DMS53 treated with DMSO at 0.1 percent for 48 hours (cell line): ENCODE data around the gene GNPTG.

Source experiments
- DNase-seq: peaks from one replicate; lab custom pipeline; 2025; ENCODE audit not compliant: unreplicated experiment; lab: John Stamatoyannopoulos, UW

Gene GNPTG

GRCh38 chr16:1392826-1393225 lies 41.1 kb downstream of the GNPTG start:
- no peak for DNase-seq

GRCh38 chr16:1393613-1394176 lies 42.0 kb downstream of the GNPTG start:
- DNase-seq = no peak

DNA sequence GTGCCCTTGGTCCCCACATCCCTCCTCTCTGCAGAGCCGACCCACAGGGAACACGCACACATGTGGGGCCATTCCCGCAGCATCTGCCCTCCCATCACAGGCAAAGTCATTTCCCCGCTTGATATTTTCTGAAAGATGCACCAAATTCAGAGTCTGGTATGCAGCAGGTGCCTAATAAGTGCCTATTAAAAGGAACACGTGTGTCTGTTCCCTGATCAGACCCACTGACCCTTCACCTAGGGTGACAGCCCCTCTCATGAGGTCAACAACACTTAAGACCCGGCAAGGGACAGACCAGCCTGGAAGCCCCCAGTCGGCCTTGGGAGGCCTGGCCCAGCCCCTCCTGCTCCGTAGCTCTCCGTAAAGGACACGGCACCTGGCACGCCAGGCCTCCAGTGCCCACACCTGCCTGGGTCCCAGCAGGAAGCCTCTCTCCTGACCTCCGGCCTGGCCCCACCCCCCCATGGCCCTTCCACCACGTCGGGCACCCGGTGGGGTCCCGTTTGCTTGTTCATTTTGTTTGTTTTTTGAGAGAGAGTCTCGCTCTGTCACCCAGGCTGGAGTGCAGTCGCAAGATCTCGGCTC lies 42.7 kb downstream of the GNPTG start:
- no peak for DNase-seq

DNA sequence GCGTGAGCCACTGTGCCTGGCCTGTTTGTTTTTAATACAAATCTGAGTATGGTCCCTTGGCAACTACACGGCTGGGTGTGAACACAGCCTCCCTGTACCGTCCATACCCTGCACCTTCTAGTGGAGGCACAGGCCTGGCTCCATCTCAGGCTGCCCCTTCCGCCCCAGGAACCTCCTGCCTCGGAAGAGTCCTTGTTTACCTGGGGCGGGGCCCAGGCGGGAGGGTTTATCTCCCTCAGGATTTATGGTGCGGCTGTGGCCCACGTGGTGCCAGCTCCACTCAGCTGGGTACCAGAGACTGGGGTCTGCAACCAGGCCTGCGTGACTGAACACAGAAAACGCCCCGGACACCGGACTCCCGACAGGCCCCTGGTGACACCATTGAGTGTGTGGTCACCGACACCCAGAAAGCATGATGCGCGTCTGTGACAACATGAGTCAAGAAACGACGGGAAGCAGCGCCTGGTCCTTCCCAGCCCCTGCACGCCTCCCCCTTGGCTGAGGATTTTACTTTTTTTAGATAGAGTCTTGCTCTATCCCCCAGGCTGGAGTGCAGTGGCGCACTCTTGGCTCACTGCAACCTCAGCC lies 43.8 kb downstream of the GNPTG start:
- DNase-seq = no peak

DNA sequence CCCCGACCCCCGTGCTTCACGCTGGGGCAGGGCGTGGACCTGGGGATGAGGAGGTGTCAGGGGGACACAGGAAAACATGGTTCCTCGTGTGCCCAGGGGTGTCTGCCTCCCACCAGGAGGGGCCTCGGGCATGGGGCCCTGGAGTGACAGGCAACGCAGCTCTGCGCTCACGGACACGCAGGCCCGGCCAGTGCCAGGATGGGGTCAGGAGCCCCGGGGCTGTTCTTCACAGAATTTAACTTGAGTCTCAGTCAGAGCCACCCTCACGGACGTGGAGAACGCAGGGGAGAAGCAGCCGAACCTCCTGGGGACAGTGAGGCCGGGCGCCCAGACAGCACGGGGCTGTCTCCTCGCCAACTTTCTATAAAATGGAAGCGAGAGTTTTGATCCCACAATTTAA lies 46.0 kb downstream of the GNPTG start:
- DNase-seq = no peak

GRCh38 chr16:1398351-1398750 lies 46.6 kb downstream of the GNPTG start:
- DNase-seq = no peak

DNA sequence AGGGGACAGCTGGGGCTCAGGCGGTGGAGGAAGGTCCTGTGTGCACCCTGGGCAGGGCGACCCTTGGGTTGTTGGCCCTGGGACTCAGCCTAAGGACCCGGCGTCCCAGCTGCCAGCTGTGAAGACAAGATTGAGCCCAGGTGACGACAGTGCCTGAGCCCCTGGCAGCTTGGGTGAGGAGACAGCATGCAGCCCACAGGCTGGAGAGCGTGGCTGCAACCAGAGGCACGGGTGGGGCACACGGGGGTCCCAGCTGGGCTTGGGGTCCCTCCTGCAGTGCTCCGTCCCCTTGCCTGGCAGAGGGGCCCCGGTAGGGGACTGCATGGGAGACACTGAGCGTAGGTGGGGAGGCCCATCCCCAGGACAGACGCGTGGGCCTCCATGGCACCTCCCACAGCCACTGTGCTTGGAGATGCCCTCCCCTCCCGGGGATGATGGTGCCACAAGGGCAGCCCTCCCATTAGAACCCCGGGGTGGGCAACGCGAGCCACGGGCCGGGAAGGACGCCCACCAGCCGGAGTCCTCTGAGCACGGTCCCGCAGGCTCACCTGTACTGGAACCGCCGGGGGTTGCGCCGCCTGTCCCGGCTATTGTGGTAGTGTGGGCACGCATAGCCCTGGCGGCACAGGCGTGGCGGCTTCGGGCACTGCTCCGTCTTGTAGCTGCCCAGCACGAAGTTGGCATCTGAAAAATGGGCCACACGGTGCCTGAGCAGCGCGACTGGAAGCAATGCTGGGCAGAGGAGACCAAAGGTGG lies 47.3 kb downstream of the GNPTG start:
- no peak for DNase-seq

- DNase-seq = no peak
Observed at GRCh38 chr16:1401061-1401757, 49.5 kb downstream of the GNPTG start.

DNA sequence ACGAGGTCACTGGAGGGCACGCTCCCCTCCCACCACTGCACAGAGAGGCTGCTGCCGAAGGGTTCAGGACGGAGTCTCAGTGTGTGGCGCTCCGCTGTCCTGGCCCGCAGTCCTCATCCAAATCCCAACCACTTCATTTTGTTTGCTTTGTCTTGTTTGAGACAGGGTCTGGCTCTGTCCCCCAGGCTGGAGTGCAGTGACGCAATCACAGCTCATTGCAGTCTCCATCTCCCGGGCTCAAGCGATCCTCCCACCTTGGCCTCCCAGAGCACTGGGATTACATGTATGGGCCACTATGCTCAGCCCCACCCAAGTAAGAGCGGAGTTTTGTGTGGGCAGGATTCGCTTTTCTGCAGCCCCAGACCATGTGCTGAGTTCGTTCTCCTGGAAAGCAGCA lies 50.0 kb downstream of the GNPTG start:
- DNase-seq = no peak

GRCh38 chr16:1403036-1403435 lies 51.3 kb downstream of the GNPTG start:
- no peak for DNase-seq

GRCh38 chr16:1403733-1404132 lies 52.0 kb downstream of the GNPTG start:
- DNase-seq = no peak

DNA sequence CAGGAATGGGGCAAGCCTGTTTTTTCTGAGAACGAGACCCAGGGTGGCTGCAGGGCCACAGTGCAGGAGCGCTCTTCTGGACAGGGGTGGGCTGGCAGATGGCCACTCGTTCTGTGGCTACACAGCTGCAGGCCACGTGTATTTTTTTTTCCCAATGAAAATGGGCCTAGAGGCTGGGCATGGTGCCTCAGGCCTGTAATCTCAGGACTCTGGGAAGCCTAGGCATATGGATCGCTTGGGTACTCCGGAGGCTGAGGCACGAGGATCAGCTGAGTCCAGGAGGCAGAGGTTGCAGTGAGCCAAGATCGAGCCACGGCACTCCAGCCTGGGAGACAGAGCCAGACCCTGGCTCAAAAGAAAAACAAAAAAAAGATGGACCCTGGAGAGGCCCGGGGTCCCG lies 56.0 kb downstream of the GNPTG start:
- no peak for DNase-seq

DNA sequence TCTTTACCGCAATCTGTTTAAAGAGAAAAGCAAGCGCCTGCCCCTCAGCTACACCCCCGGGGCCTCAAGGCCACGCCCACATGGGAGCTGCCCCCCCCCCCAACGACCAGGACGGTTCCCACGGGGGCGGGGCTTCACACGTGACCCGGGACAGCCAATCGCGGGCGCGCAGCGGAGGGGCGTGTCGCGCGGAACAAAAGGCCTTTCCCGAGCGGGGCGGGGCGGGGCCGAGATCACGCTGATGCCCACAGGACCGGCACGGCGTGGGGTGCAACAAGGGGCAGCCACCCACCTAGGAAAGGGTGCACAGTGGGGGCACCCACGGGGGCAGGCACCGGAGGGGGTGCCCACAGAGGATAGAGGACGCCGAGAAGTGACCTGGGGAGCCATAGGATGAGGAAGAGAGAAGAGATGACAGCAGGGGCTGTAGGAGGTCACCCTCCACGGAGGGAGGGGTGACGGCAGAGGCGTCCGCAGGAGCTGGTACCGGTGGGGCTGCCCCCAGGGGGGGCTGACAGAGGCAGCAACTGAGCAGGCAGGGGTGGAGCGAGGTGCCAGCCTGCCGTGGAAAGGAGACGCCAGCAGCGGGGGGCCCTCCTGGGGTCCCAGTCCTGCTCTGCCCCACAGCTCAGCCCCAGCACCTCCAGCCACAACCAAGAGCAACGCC lies 56.6 kb downstream of the GNPTG start:
- DNase-seq = no peak

DNA sequence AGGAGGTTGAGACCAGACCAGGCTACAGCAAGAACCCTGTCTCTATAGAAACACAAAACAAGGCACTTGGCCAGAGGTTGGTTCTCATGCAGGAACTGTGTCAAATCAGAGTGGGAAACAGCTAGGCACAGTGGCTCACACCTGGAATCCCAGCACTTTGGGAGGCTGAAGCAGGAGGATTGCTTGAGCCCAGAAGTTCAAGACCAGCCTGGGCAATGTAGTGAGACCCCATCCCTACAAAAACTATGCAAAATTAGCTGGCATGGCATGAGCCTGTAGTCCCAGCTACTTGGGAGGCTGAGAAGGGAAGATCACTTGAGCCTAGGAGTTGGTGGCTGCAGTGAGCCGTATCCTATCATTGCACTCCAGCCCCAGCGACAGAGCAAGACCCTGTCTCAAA lies 61.1 kb downstream of the GNPTG start:
- DNase-seq = no peak
